Endothelial cell of umbilical vein (primary cell): Measurements from ENCODE around the gene CHRNE. TPM values are rescaled to one million over a fixed set of nuclear protein-coding genes. Genes with fewer than 3 reads are reported as not detected.

Experiments used
- BruUV-seq: library from RNA; stranded (reverse); fragments of 400-500 nt; replicated peaks from 2 replicates; lab custom pipeline; 2021; lab: Mats Ljungman, UMichigan
- CTCF ChIA-PET: fragments of 300-600, 350-600 bp; sonication (Branson Sonifier 250); formaldehyde crosslinking; loops from one replicate; lab custom pipeline; 2021; ENCODE audit warnings: antibody characterized with exemption, inconsistent platforms; lab: Charles Lee
- POLR2A ChIA-PET: fragments of 300-600, 350-600 bp; sonication (Branson Sonifier 250); formaldehyde crosslinking; loops from one replicate; lab custom pipeline; 2021; ENCODE audit warnings: antibody characterized with exemption, inconsistent platforms; lab: Charles Lee
- DNase-seq: peaks from one replicate; pipeline ENCODE4 v3.0.0-alpha.2; 2011; ENCODE audit warnings: low read depth, low spot score
- FAIRE-seq: peaks from 2 replicates; lab custom pipeline; 2011; peaks lifted over from hg19 to GRCh38; lab: Jason Lieb, UNC
- H2AFZ ChIP-seq: 2 replicates; pipeline ENCODE4 v1.6.0; 2012; ENCODE audit warnings: low read depth, low read length, control low read depth, inconsistent platforms
- H3K27ac ChIP-seq: 2 replicates; pipeline ENCODE4 v1.5.1; 2011; ENCODE audit warnings: low read depth, mild to moderate bottlenecking, control low read depth, low read length, moderate library complexity; ENCODE audit not compliant: insufficient read depth
- H3K27me3 ChIP-seq, 2 experiments: 2 replicates each; pipeline versions ENCODE4 v1.6.0 to v1.6.1; 2011; ENCODE audit warnings: low read length in 2 of 2, mixed read lengths in 1 of 2; ENCODE audit not compliant: control insufficient read depth in 2 of 2, insufficient read depth in 2 of 2
- H3K36me3 ChIP-seq, 2 experiments: 2 replicates in 1 of 2; 3 replicates in 1 of 2; pipeline ENCODE4 v1.5.1; 2011; ENCODE audit warnings: low read length in 2 of 2, mild to moderate bottlenecking in 1 of 2, moderate library complexity in 1 of 2; ENCODE audit not compliant: control insufficient read depth in 2 of 2, insufficient read depth in 2 of 2; ENCODE audit errors: extremely low read depth in 1 of 2
- H3K4me1 ChIP-seq: 3 replicates; pipeline ENCODE4 v1.5.1; 2011; ENCODE audit warnings: mild to moderate bottlenecking, low read length; ENCODE audit not compliant: control insufficient read depth, insufficient read depth; ENCODE audit errors: extremely low read depth
- H3K4me2 ChIP-seq: 2 replicates; pipeline ENCODE4 v1.6.1; 2011; ENCODE audit warnings: low read length, control low read depth, mixed read lengths; ENCODE audit not compliant: insufficient read depth
- H3K4me3 ChIP-seq, 3 experiments: fragments of 200-600 bp in 1 of 3; sonication (generic), shearing (Covaris generic) in 1 of 3; replicated peaks in 1 of 3; 2 replicates each; pipeline ENCODE4 v1.5.1; 2011 to 2016; ENCODE audit warnings: control low read depth in 3 of 3, low read length in 3 of 3, mild to moderate bottlenecking in 2 of 3, inconsistent platforms in 1 of 3, low read depth in 1 of 3, moderate library complexity in 1 of 3; ENCODE audit not compliant: insufficient read depth in 1 of 3
- H3K79me2 ChIP-seq: 2 replicates; pipeline ENCODE4 v1.6.0; 2012; ENCODE audit warnings: low read length, inconsistent platforms; ENCODE audit not compliant: control insufficient read depth, insufficient read depth
- H3K9ac ChIP-seq: replicated peaks from 2 replicates; pipeline ENCODE3; 2011; ENCODE audit warnings: low read length, control low read depth; ENCODE audit not compliant: insufficient read depth; ENCODE audit errors: extremely low read depth
- H3K9me1 ChIP-seq: replicated peaks from 3 replicates; pipeline ENCODE4 v1.6.0; 2011; ENCODE audit warnings: mild to moderate bottlenecking, low read length; ENCODE audit not compliant: control insufficient read depth, insufficient read depth; ENCODE audit errors: extremely low read depth
- H3K9me3 ChIP-seq: replicated peaks from 2 replicates; pipeline ENCODE4 v1.5.1; 2012; ENCODE audit warnings: low read length, inconsistent platforms; ENCODE audit not compliant: control insufficient read depth, insufficient read depth
- H4K20me1 ChIP-seq: replicated peaks from 2 replicates; pipeline ENCODE3; 2011; ENCODE audit warnings: mild to moderate bottlenecking, low read length; ENCODE audit not compliant: control insufficient read depth, insufficient read depth; ENCODE audit errors: extremely low read depth
- EZH2 ChIP-seq: IDR thresholded peaks from 2 replicates; pipeline ENCODE4 v1.6.1; 2012; ENCODE audit warnings: borderline replicate concordance, low read depth, mild to moderate bottlenecking, moderate library complexity, low read length, inconsistent platforms; ENCODE audit not compliant: severe bottlenecking
- POLR2A ChIP-seq: IDR thresholded peaks from 2 replicates; pipeline ENCODE4 v1.6.1; 2012; ENCODE audit warnings: low read depth, mild to moderate bottlenecking, control low read depth, low read length
- POLR2AphosphoS5 ChIP-seq: IDR thresholded peaks from 2 replicates; pipeline ENCODE4 v1.6.1; 2012; ENCODE audit warnings: low read depth, mild to moderate bottlenecking, control low read depth, low read length, moderate library complexity; ENCODE audit not compliant: insufficient read depth
- dilution Hi-C: fragments of 300-500 bp; cut with MboI; formaldehyde crosslinking; loops from one replicate; pipeline ENCODE4 v1.15.0; 2019; ENCODE audit warnings: low sequenced_read_pairs; ENCODE audit not compliant: extremely low pct_ligation_motif_present
- intact Hi-C: fragments of 100-400 bp; cut with micrococcal nuclease; formaldehyde crosslinking; loops from one replicate; pipeline ENCODE4 v1.10.0; 2022
- polyA plus RNA-seq, 4 experiments: library from polyadenylated mRNA; depleted of rRNA in 3 of 4; stranded (reverse) in 3 of 4; unstranded in 1 of 4; fragments of >200 nt; gene quantifications; 2 replicates each; pipeline versions ENCODE4 v1.2.1 to v1.2.3, GENCODE V29; 2011 to 2012; ENCODE audit warnings: missing spikeins in 1 of 4
- total RNA-seq: library from RNA; stranded (reverse); gene quantifications from 2 replicates; pipeline ENCODE4 v1.2.3, GENCODE V29; 2021

CHRNE gene
- total and polyA plus RNA-seq, 2 donors (not counting 3 experiments of a cell fraction or from before 2014, with no cell fraction given), result 0.84 to 1.1 TPM

DNA sequence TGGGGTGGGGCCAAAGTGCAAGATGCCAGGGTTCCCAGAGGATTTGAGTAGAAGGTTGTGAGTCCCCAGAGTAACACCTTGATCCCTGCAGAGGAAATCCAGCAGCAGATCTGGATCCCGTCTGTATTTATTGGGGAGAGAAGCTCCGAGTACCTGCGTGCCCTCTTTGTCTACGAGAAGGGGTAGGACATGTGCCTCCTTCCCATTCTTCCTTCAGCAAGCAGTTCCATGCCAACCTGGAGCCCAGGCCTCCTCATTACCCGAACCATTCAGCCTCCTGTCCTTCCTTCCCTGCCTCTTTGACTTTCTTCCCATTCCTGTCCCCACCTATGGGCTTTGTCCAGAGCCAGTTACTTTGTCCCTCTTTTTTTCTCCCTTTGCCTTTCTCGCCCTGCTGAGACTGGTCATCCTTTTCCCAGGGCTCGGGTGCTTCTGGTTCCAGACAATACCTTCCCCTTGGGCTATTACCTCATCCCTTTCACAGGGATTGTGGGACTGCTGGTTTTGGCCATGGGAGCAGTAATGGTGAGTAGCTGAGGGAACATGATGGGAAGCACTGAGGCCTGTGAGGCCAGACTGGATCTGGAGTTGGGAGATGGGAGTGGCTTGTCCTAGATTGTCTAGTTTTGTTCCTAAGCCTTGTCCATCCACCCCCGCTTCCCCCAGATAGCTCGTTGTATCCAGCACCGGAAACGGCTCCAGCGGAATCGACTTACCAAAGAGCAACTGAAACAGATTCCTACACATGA is 40.0 kb upstream of the CHRNE start:
- Histone ChIP-seq H3K27ac (no peak overlapping the region), H3K9me3 (no peaks in the 10 kb centered on the region), H3K36me3 (peaks cover 15 to 32% of the 10 kb centered on the region in 2 experiments), H3K9ac (no peak overlapping the region), H3K4me3 (no peak overlapping the region), H4K20me1 (no peaks in the 10 kb centered on the region), H2AFZ (no peak overlapping the region), H3K27me3 (no peaks in the 10 kb centered on the region), H3K4me2 (no peak overlapping the region), H3K9me1 (no peaks in the 10 kb centered on the region), H3K4me1 (peaks cover 37% of the 10 kb centered on the region), H3K79me2 (peaks cover 89% of the 10 kb centered on the region)
- intact Hi-C loops (no loop called here), dilution Hi-C loops (no loop called here)
- FAIRE-seq, result no peak
- CTCF ChIA-PET, result no interaction called here
- no peak for DNase-seq
- POLR2A ChIA-PET, result no interaction called here
- TF ChIP-seq POLR2AphosphoS5 (peak; percentile 62), EZH2 (no peak), POLR2A (peak; percentile 64)
- BruUV-seq, result no TSS peak

DNA sequence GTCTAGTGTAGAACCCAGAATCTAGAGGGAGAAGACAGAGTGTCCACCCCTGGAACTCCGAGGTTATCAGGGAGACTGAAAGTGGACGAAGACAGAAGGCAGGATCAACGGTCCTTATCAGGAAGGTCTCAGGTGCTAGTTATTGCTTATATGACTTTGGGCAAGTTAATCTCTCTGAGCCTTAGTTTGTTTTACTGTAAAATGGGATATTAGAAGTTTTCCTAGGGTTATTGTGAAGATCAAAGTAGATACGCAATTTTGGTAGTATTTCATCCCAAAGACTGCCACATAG is 38.4 kb upstream of the CHRNE start:
- POLR2A ChIA-PET, result interaction anchor here (2.3 kb wide), 1 partner anchor 26 kb away, joined by 15 read pairs; the partner anchor contains the start of gene SPAG7
- dilution Hi-C loops, result no loop called here
- H3K27me3 ChIP-seq, result no peaks in the 10 kb centered on the region
- H3K9ac ChIP-seq, result peak overlapping the region; percentile 88
- peak overlapping the region; percentile 70 for H3K4me2 ChIP-seq
- no peak overlapping the region for H2AFZ ChIP-seq
- H3K4me1 ChIP-seq, result peaks cover 32% of the 10 kb centered on the region
- CTCF ChIA-PET, result no interaction called here
- peaks cover 10 to 42% of the 10 kb centered on the region in 2 experiments for H3K36me3 ChIP-seq
- DNase-seq (no peak), FAIRE-seq (peak; percentile 31)
- H3K27ac ChIP-seq, result peak overlapping the region; percentile 81
- no TSS peak for BruUV-seq
- no peaks in the 10 kb centered on the region for H3K9me3 ChIP-seq
- peaks cover 72% of the 10 kb centered on the region for H3K79me2 ChIP-seq
- H4K20me1 ChIP-seq, result no peaks in the 10 kb centered on the region
- intact Hi-C loops, result loop anchor here (2.0 kb wide), 2 partner anchors 46 to 58 kb away; partner anchors contain the start of gene CAMTA2
- no peaks in the 10 kb centered on the region for H3K9me1 ChIP-seq
- no peak for TF ChIP-seq EZH2
- H3K4me3 ChIP-seq, result peak overlapping the region; percentile 42 to 77 (median 45)
